Caki2 (cell line): Measurements from ENCODE around the gene SECISBP2. TPM values are rescaled to one million over a fixed set of nuclear protein-coding genes. Genes with fewer than 3 reads are reported as not detected.
A peak's percentile ranks its signal among the peaks of the same experiment; 100 is the strongest.
"Not testable (repeated sequence)": the region's sequence is repeated elsewhere in the genome, so short reads cannot be mapped to it uniquely, and the experiment has no call there.

Experiments used
- DNase-seq: peaks from one replicate; pipeline ENCODE4 v3.0.0-alpha.2; 2015; ENCODE audit warnings: low read depth
- in situ Hi-C: cut with HindIII; loops from 2 replicates; pipeline ENCODE4 v1.10.0; 2016; ENCODE audit warnings: low sequenced_read_pairs, low pct_unique_long_range_greater_than_20kb, mixed read lengths
- total RNA-seq: library from RNA; depleted of rRNA; stranded (reverse); fragments of >200 nt; shearing (Covaris generic); gene quantifications from 2 replicates; pipeline ENCODE4 v1.2.3, GENCODE V29; 2014; ENCODE audit warnings: low replicate concordance; rRNA removed

The SECISBP2 gene
- 12.4 and 18.5 TPM in 2 replicates for total RNA-seq

GRCh38 chr9:89318123-89319014 lies at the start of gene SECISBP2:
TSS of gene SECISBP2 (plus strand) at chr9:89318500. CDS start at chr9:89318577, 77 bp downstream.
- DNase-seq: peak; percentile 98
- in situ Hi-C loops: no loop called here

DNA sequence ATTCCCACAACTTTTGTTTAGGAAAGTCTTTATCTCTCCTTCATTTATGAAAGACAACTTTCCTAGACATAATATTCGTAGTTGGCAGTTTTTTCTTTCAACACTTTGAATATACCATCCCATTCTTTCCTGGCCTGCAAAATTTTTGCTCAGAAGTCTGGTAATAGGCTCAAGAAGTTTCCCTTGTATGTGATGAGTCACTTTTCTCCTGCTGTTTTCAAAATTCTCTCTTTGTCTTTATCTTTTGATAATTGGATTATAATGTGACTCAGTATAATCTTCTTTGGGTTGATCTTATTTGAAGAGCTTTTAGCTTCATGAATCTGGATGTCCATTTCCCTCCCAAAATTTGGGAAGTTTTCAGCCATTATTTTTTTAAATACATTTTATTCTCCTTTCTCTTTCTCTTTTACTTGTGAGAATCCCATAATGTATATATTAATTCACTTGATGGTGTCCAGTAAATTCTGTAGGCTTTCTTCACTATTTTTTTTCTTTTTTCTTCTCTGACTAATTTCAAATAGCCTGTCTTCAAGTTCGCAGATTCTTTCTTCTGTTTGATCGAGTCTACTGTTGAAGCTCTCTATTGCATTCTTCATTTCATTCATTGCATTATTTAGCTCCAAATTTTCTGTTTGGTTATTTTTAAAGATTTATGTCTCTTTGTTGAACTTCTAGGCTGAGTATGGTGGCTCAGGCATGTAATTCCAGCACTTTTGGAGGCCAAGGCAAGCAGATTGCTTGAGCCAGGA lies 44.6 kb upstream of the SECISBP2 start:
- in situ Hi-C loops: no loop called here

DNA sequence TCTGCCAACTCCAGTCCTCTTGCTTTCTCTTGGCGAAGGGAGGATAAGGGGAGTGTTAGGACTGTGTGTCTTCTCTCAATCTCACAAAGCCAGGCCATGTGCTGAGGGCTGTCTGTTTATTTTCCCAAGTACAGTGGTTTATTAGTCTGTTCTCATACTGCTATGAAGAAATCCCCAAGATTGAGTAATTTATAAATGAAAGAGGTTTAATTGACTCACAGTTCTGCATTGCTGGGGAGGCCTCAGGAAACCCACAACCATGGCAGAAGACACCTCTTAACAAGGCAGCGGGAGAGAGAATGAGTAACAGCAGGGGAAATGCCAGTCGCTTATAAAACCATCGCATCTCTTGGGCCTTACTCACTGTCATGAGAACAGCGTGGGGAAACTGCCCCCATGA lies 43.5 kb upstream of the SECISBP2 start:
- DNase-seq: no peak
- in situ Hi-C loops: no loop called here

More for the DNA sequence above, 44.6 kb upstream of the SECISBP2 start:
- DNase-seq: no peak

GRCh38 chr9:89276040-89276439 lies 42.3 kb upstream of the SECISBP2 start:
- DNase-seq, in situ Hi-C loops: not testable (repeated sequence)

DNA sequence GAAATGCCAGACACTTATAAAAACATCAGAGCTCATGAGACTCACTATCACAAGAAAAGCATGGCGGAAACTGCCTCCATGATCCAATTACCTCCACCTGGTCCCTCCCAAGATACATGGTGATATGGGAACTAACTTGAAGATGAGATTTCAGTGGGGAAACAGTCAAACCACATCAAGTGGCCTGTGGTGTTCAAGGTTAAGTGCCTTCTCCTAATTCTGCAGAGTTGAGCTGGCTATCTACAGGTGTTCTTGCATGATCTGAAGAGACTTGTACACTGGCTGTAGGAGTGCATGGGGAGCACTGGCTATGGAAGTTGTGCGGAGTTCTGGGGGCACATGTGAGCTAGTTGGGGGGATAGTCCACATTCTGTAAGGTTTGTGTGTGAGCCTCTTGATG lies 41.3 kb upstream of the SECISBP2 start:
- no peak for DNase-seq
- in situ Hi-C loops: no loop called here

GRCh38 chr9:89277454-89277853 lies 40.8 kb upstream of the SECISBP2 start:
- DNase-seq: peak; percentile 7
- in situ Hi-C loops: no loop called here

- in situ Hi-C loops: no loop called here
- DNase-seq: no peak
Measured at GRCh38 chr9:89278551-89278950, 39.7 kb upstream of the SECISBP2 start.

DNA sequence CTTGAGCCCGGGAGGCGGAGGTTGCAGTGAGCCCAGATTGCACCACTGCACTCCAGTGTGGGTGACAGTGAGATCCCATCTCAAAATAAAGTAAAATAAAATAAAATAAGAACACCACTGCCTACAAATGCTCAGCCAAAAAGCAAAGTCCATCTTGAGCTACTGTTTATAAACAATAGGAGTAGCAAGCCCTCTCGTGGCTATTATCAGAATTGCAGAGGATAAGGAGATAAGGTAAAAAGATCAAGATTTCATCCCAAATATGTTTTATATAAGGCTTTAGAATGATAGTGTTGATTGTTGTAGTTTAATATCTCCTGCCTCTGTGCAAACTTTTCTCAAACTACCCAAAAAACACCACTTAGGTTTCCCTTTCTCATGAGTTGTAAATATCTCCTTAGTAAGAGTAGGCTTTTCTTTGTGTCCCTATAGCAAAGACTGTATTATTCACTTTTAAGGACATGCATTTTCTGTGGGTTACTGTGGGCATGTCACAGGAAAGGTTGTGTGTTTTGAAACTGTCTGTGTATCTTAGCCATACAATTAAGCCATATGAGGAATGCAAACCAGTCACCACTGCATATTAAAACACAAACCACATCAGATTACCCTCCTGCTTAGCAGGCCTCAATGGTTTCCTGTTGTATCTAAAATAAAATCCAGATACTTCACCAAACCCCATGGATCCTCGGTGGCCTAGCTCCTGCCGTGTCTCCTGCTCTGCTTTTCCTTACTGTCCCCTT lies 39.1 kb upstream of the SECISBP2 start:
- peak; percentile 22 for DNase-seq
- in situ Hi-C loops: no loop called here

DNA sequence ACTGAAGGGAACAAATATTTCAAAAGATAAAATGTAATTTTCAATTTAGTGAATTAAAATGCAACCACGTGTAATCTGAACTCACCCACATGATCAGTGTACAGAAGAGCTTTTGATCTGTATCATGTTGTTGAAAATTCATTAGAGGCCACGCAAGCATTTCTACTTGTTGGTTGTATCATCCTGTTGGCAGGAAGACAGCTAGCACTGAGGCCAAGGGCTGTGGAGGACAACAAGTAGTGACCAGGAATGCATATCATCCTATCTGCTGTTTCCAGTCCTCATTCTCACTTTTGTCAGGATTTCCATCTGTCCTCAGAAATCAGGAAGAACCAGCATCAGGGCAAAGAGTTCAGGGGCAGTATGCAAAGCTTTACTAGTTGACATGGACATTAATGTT lies 37.2 kb upstream of the SECISBP2 start:
- in situ Hi-C loops: no loop called here

DNA sequence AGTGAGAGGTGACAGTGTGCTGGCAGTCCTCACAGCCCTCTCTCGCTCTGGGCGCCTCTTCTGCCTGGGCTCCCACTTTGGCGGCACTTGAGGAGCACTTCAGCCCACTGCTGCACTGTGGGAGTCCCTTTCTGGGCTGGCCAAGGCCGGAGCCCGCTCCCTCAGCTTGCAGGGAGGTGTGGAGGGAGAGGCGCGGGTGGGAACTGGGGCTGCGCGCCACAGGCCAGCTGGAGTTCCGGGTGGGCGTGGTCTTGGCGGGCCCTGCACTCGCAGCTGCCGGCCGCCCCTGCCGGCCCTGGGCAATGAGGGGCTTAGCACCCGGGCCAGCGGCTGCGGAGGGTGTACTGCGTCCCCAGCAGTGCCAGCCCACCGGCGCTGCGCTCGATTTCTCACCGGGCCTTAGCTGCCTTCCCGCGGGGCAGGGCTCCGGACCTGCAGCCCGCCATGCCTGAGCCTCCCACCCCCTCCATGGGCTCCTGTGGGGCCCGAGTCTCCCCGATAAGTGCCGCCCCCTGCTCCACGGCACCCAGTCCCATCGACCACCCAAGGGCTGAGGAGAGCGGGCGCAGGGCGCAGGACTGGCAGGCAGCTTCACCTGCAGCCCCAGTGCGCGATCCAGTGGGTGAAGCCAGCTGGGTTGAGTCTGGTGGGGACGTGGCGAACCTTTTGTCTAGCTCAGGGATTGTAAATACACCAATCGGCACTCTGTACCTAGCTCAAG lies 35.9 kb upstream of the SECISBP2 start:
- in situ Hi-C loops, DNase-seq: not testable (repeated sequence)

More for the DNA sequence above, 37.2 kb upstream of the SECISBP2 start:
- no peak for DNase-seq

DNA sequence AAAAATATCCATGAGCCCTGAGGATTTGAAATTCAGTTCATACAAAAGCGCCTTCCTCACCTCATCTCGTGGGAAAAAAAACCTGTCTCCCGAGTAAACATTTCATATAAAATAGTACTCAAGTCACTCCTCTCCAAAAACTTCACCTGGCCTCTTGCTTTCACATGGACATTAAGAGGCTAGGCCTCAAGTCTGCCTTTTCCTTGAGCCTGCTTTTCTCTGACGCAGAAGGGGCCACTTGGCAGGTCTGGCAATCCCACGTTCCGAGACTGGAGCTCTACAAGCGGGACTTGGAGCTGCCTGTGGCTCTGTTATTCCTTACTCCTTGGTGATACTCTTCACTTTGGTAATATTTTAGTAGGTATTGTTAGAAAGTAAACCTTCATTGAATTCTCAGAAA lies 34.2 kb upstream of the SECISBP2 start:
- in situ Hi-C loops: no loop called here

GRCh38 chr9:89291741-89292140 lies 26.6 kb upstream of the SECISBP2 start:
- DNase-seq: no peak
- in situ Hi-C loops: no loop called here

More for the DNA sequence above, 34.2 kb upstream of the SECISBP2 start:
- no peak for DNase-seq

DNA sequence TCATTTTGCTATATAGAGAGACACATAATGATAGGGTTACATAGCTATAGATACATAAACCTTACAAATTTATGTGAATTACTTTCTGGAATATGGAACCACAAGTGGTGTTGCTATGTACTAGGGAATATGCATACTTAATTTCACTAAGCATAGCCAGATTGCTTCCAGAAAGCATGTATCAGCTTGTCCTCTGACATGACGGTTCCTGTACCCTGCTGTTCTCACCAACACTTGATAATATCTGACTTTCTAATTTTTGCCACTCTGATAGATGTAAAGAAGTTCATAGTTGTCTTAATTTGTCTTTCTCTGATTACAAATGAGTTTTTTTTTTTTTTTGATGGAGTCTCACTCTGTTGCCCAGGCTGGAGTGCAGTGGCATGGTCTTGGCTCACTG lies 25.3 kb upstream of the SECISBP2 start:
- in situ Hi-C loops: no loop called here
- no peak for DNase-seq

DNA sequence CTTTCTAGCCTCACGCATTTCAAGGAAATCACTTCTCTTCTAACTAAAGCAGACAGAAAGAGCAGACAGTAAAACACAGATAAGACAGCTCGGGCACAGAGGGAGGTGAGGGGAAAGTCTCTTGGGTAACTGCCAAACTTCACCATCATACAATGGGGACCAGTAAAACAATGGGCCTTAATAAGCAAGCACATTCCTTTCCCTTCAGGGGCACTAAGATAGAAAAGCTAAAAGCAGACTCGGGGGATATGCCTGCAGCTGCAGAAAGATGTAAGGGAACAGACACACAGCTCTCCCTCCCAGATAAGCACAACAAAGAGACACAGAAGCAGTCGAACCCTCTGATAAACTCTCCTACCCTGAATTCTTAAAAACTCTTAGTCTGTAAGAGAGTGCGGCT lies 22.9 kb upstream of the SECISBP2 start:
- no peak for DNase-seq
- in situ Hi-C loops: no loop called here

- in situ Hi-C loops, DNase-seq: not testable (repeated sequence)
Measured at GRCh38 chr9:89301996-89302395, 16.3 kb upstream of the SECISBP2 start.

DNA sequence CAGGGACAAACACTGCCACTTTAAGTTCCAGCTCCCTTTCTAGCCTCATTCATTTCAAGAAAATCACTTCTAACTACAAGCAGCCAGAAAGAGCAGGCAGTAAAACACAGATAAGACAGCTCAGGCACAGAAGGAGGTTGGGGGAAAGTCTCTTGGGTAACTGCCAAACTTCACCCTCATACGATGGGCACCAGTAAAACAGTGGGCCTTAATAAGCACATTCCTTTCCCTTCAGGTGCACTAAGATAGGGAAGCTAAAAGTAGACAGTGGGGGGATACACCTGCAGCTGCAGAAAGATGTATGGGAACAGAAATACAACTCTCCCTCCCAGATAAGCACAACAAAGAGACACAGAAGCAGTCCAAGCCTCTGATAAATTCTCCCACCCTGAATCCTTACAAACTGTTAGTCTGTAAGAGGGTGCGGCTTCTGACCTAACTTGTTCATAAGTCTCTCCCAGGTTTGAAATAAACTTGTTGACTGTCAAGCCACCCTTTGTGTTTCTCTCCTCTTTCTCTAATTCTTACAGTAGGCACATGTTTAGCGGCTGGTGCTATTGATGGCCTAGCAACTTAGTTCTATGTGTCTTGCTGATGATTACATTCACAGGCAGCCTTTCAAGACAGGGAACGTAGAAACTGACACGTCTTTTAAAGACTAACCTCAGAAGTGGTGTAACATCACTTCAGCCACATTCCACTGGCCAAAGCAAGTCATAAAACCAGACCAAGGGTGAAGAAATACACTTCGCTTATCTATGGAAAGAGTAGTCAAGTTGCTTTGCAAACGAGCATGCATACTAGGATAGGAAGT lies 14.1 kb upstream of the SECISBP2 start:
- in situ Hi-C loops: no loop called here
- DNase-seq: no peak

DNA sequence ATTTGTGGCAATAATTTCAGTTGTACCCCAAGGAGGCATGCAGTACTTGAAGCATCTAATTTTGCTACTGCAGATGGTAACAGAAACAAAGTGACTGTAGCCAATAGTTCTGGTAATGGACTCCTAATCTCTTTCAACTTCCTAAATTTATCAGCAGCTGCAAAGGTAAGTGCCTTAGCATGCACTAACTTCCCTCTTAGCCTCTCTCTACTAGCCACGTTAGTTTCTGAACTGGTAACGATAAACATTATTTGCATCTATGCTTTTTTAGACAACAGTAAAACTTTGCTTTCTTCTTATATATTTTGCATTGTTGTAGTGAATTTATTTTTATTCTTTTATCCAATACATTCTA lies 13.5 kb upstream of the SECISBP2 start:
- DNase-seq: no peak
- in situ Hi-C loops: no loop called here
